ENCODE measurements around the gene FASTKD3.

- TF ChIP-seq SMC3 (IDR thresholded peaks at IDR 0.05; ENCODE audit: low read depth, low read length): no peak
- TF ChIP-seq CTCF (conservative IDR thresholded peaks at IDR 0.05; ENCODE audit: low read depth, low read length): no peak
- TF ChIP-seq BHLHE40 (IDR thresholded peaks at IDR 0.05; ENCODE audit: low read depth, low read length): no peak
- no peak for TF ChIP-seq USF2 (IDR thresholded peaks at IDR 0.05; ENCODE audit: low read depth, low read length)
- no peak for TF ChIP-seq CEBPB (IDR thresholded peaks at IDR 0.05; ENCODE audit: low read depth, low read length)
- no peak for TF ChIP-seq POLR2A (IDR thresholded peaks at IDR 0.05; ENCODE audit: low read depth, low read length)
- TF ChIP-seq RCOR1 (IDR thresholded peaks at IDR 0.05; ENCODE audit: insufficient replicate concordance, low read length): no peak
- TF ChIP-seq, protein P1, sequence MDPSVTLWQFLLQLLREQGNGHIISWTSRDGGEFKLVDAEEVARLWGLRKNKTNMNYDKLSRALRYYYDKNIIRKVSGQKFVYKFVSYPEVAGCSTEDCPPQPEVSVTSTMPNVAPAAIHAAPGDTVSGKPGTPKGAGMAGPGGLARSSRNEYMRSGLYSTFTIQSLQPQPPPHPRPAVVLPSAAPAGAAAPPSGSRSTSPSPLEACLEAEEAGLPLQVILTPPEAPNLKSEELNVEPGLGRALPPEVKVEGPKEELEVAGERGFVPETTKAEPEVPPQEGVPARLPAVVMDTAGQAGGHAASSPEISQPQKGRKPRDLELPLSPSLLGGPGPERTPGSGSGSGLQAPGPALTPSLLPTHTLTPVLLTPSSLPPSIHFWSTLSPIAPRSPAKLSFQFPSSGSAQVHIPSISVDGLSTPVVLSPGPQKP (IDR thresholded peaks at IDR 0.05; ENCODE audit: borderline replicate concordance, low read depth, low read length): no peak
- TF ChIP-seq RFX5 (IDR thresholded peaks at IDR 0.05; ENCODE audit: low read depth, low read length): no peak
- TF ChIP-seq MAFK (IDR thresholded peaks at IDR 0.05; ENCODE audit: low read depth, low read length): no peak
- no peak for TF ChIP-seq RAD21 (IDR thresholded peaks at IDR 0.05; ENCODE audit: low read length)
- no peak for TF ChIP-seq FOS (IDR thresholded peaks at IDR 0.05; ENCODE audit: low read depth, low read length)
- TF ChIP-seq CHD1 (IDR thresholded peaks at IDR 0.05; ENCODE audit: low read depth, low read length): no peak
Measured at GRCh38 chr5:7844901-7845300, 23.9 kb downstream of the FASTKD3 start.

Measured in IMR-90 (cell line).